Posterior vena cava (tissue), 2 donors: ENCODE measurements around the gene DDIAS. TPM values are rescaled to one million over a fixed set of nuclear protein-coding genes. Genes with fewer than 3 reads are reported as not detected.
"Not testable (repeated sequence)": the region's sequence is repeated elsewhere in the genome, so short reads cannot be mapped to it uniquely, and the experiment has no call there.

Experiments used
- DNase-seq: peaks from one replicate; pipeline ENCODE4 v3.0.0-alpha.2; 2020; ENCODE audit warnings: low spot score
- intact Hi-C, 2 donors: fragments of 100-400 bp; cut with DNase I; formaldehyde crosslinking; loops; one replicate each; pipeline versions ENCODE4 v1.14.1 to v1.14.2; 2022 to 2023
- long read RNA-seq, 2 donors: library from polyadenylated mRNA; unstranded; transcript quantifications; one replicate each; pipeline ENCODE4 v2.0.0, GENCODE V29; 2020 to 2021
- total RNA-seq, 2 donors: library from RNA; stranded (reverse); fragmentation: NEBNext Ultra II Directional; extraction: Animal tissue kit (Norgen Biotek cat#: 25700); gene quantifications; one replicate each; pipeline ENCODE4 v1.2.1, GENCODE V29; 2021
- donor health status: DM: yes; HTN: yes; CAD: no.
- donor health status: DM: yes; HTN: yes; CAD: no.

Gene DDIAS
- 1 to 10 TPM in 1 of 2 donors, under 1 TPM in 1; 0.86 to 1.2 TPM for total RNA-seq
- long read RNA-seq, donor 1, partial matches to known transcripts: 0 of 1 reads
- long read RNA-seq, donor 1, other reads (novel, unspliced or antisense): 0 of 1 reads
- long read RNA-seq, donor 2: 0 reads

GRCh38 chr11:82901165-82901921 is at the start of gene DDIAS:
TSS of gene DDIAS (plus strand) at chr11:82901736. CDS start at chr11:82914739, 13,003 bp downstream.
- DNase-seq: peak; percentile 98
- intact Hi-C loops: loop anchor here (5.0 to 10.0 kb wide), 4 partner anchors 183 to 353 kb away; partner anchors contain the start of gene ANKRD42 (in 1 of the 2)

- intact Hi-C loops: loop anchor here in 1 of 2 donors (10.0 kb wide), 1 partner anchor 129 kb away; no protein-coding TSS in a partner anchor
Measured at GRCh38 chr11:82854242-82854641, 47.3 kb upstream of the DDIAS start.

GRCh38 chr11:82854916-82855315 is 46.6 kb upstream of the DDIAS start:
- intact Hi-C loops: loop anchor here in 1 of 2 donors (10.0 kb wide), 1 partner anchor 130 kb away; no protein-coding TSS in a partner anchor
- not testable (repeated sequence) for DNase-seq

More at GRCh38 chr11:82854242-82854641, 47.3 kb upstream of the DDIAS start:
- DNase-seq: no peak

- intact Hi-C loops: loop anchor here in 1 of 2 donors (10.0 kb wide), 1 partner anchor 131 kb away; no protein-coding TSS in a partner anchor
Measured at GRCh38 chr11:82855616-82856015, 45.9 kb upstream of the DDIAS start.

GRCh38 chr11:82857145-82857544 is 44.4 kb upstream of the DDIAS start:
- DNase-seq: no peak
- intact Hi-C loops: loop anchor here in 1 of 2 donors (10.0 kb wide), 1 partner anchor 132 kb away; no protein-coding TSS in a partner anchor

More at GRCh38 chr11:82855616-82856015, 45.9 kb upstream of the DDIAS start:
- no peak for DNase-seq

- intact Hi-C loops: loop anchor here in 1 of 2 donors (10.0 kb wide), 1 partner anchor 133 kb away; no protein-coding TSS in a partner anchor
- no peak for DNase-seq
Measured at GRCh38 chr11:82858133-82858532, 43.4 kb upstream of the DDIAS start.

- no peak for DNase-seq
Measured at GRCh38 chr11:82858556-82859091, 42.9 kb upstream of the DDIAS start.

GRCh38 chr11:82859750-82860149 is 41.8 kb upstream of the DDIAS start:
- intact Hi-C loops: loop anchor here in 1 of 2 donors (10.0 kb wide), 1 partner anchor 135 kb away; no protein-coding TSS in a partner anchor

More at GRCh38 chr11:82858556-82859091, 42.9 kb upstream of the DDIAS start:
- intact Hi-C loops: loop anchor here in 1 of 2 donors (10.0 kb wide), 1 partner anchor 134 kb away; no protein-coding TSS in a partner anchor

GRCh38 chr11:82862379-82862778 is 39.2 kb upstream of the DDIAS start:
- no peak for DNase-seq
- intact Hi-C loops: no loop called here

More at GRCh38 chr11:82859750-82860149, 41.8 kb upstream of the DDIAS start:
- no peak for DNase-seq

- intact Hi-C loops: no loop called here
- DNase-seq: no peak
Measured at GRCh38 chr11:82863209-82863608, 38.3 kb upstream of the DDIAS start.

GRCh38 chr11:82864268-82864667 is 37.3 kb upstream of the DDIAS start:
- intact Hi-C loops: no loop called here
- peak; percentile 88 for DNase-seq

GRCh38 chr11:82865841-82866240 is 35.7 kb upstream of the DDIAS start:
- intact Hi-C loops: no loop called here
- no peak for DNase-seq

- intact Hi-C loops: no loop called here
- DNase-seq: no peak
Measured at GRCh38 chr11:82867495-82868082, 33.9 kb upstream of the DDIAS start.

- no peak for DNase-seq
- intact Hi-C loops: no loop called here
Measured at GRCh38 chr11:82869657-82870056, 31.9 kb upstream of the DDIAS start.

GRCh38 chr11:82871646-82872045 is 29.9 kb upstream of the DDIAS start:
- intact Hi-C loops: no loop called here
- no peak for DNase-seq

- DNase-seq: no peak
- intact Hi-C loops: no loop called here
Measured at GRCh38 chr11:82872377-82873150, 29.0 kb upstream of the DDIAS start.

- DNase-seq: no peak
- intact Hi-C loops: no loop called here
Measured at GRCh38 chr11:82873919-82874333, 27.6 kb upstream of the DDIAS start.

GRCh38 chr11:82874646-82875523 is 26.7 kb upstream of the DDIAS start:
- no peak for DNase-seq
- intact Hi-C loops: no loop called here
